Thyroid gland (tissue), 4 donors: Measurements from ENCODE around the gene ALDH3B2. TPM values are rescaled to one million over a fixed set of nuclear protein-coding genes. Genes with fewer than 3 reads are reported as not detected.

Source experiments
- DNase-seq, 2 donors: peaks; one replicate each; pipeline ENCODE4 v3.0.0-alpha.2; 2019
- H3K27ac ChIP-seq, 3 donors: fragments of 200-600 bp; sonication (generic); 1 replicate in 2 of 3; 2 replicates in 1 of 3; pipeline ENCODE4 v1.5.1; 2016 to 2019; ENCODE audit warnings: mild to moderate bottlenecking in 1 of 3, moderate library complexity in 1 of 3
- H3K27me3 ChIP-seq: fragments of 200-600 bp; sonication (generic); one replicate; pipeline ENCODE4 v1.5.1; 2019
- H3K36me3 ChIP-seq, 2 donors: fragments of 200-600 bp; sonication (generic); one replicate each; pipeline ENCODE4 v1.5.1; 2016 to 2019
- H3K4me1 ChIP-seq, 2 donors: fragments of 200-600 bp; sonication (generic); one replicate each; pipeline ENCODE4 v1.5.1; 2017 to 2019
- H3K4me3 ChIP-seq, 3 donors: fragments of 200-600 bp; sonication (generic); replicated peaks in 1 of 3; 1 replicate in 2 of 3; 2 replicates in 1 of 3; pipeline ENCODE4 v1.5.1; 2016; ENCODE audit warnings: mild to moderate bottlenecking in 1 of 3
- H3K9me3 ChIP-seq: fragments of 200-600 bp; sonication (generic); one replicate; pipeline ENCODE4 v1.5.1; 2017
- POLR2A ChIP-seq, 2 donors: fragments of 450-650 bp; IDR thresholded peaks; one replicate each; pipeline ENCODE4 v1.6.1; 2017; ENCODE audit warnings: antibody characterized with exemption in 2 of 2, mild to moderate bottlenecking in 2 of 2, moderate library complexity in 1 of 2
- WGBS, 2 donors: methylation state at CpG; one replicate each; pipeline ENCODE4 v1.1.5; 2017; 5-methylcytosine and 5-hydroxymethylcytosine counted together
- intact Hi-C: fragments of 100-400 bp; cut with DNase I; formaldehyde crosslinking; loops from one replicate; pipeline ENCODE4 v1.15.1; 2023
- total RNA-seq, 4 donors: library from RNA; depleted of rRNA; stranded (reverse); fragments of >200 nt; gene quantifications; one replicate each; pipeline ENCODE4 v1.2.3, GENCODE V29; 2016
- TF ChIP-seq, protein P1 (sequence below), 6 experiments: fragments of 200-600 bp in 3 of 6; fragments of 450-650 bp in 3 of 6; sonication (generic) in 3 of 6; IDR thresholded peaks; one replicate each; pipeline ENCODE4 v1.5.1; 2016 to 2019; ENCODE audit warnings: antibody characterized with exemption in 6 of 6, mild to moderate bottlenecking in 2 of 6, inconsistent platforms in 1 of 6, moderate library complexity in 1 of 6

The ALDH3B2 gene
- total RNA-seq, 4 donors from 2014 or later: 1.3 TPM; not detected in 3

DNA sequence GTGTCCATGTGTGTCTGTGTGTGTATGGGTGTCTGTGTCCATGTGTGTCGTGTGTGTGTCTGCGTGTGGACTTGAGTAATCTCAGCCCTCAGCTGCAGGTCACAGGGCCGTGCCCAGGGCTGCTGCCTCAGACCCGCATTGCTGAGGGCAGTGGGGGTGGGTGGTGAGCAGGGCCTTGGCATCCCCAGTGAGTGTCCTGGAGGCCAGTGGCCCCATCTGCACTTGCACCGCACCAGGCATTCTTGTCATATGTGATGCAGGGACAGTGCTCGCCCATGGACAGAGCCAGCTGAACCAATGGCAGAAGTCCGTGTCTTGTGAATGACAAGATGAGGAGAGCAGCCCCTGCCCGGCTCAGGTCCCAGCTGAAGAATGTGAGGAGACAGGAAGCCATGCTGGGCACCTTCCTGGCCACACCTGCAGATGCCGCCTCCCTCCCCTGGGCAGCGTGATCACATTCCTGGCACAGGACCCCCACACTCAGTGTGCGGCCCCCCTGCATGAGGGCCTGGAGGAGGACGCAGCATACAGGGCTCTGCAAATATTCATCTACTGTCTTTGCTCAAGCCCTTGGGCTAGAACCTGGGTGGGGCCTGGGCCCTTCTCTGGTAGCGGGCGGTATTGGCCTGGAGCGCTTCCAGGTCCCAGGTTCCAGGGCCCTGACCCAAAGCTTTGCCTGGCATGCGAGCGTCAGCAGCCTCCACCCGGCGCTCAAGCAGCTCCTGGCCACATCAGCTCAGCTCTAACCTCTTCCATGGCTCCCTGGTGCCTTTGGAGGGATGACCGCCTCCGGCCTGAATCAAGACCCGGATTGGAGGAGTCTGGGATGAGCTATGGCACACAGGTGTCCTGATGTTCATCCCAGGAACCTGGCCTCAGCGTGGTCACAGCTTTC, 3.9 kb downstream of the ALDH3B2 start:
- Histone ChIP-seq H3K36me3 (no peaks in the 10 kb centered on the region), H3K27ac (no peak overlapping the region), H3K9me3 (no peaks in the 10 kb centered on the region), H3K4me3 (no peak overlapping the region), H3K4me1 (peaks cover 0 to 6% of the 10 kb centered on the region in 2 donors), H3K27me3 (no peaks in the 10 kb centered on the region)
- 78% methylated on average over 10 to 18 of the region's 23 CpGs for WGBS, 2 donors
- TF ChIP-seq, protein P1, sequence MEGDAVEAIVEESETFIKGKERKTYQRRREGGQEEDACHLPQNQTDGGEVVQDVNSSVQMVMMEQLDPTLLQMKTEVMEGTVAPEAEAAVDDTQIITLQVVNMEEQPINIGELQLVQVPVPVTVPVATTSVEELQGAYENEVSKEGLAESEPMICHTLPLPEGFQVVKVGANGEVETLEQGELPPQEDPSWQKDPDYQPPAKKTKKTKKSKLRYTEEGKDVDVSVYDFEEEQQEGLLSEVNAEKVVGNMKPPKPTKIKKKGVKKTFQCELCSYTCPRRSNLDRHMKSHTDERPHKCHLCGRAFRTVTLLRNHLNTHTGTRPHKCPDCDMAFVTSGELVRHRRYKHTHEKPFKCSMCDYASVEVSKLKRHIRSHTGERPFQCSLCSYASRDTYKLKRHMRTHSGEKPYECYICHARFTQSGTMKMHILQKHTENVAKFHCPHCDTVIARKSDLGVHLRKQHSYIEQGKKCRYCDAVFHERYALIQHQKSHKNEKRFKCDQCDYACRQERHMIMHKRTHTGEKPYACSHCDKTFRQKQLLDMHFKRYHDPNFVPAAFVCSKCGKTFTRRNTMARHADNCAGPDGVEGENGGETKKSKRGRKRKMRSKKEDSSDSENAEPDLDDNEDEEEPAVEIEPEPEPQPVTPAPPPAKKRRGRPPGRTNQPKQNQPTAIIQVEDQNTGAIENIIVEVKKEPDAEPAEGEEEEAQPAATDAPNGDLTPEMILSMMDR (IDR thresholded peaks at IDR 0.05): no peak
- no peak for TF ChIP-seq POLR2A (IDR thresholded peaks at IDR 0.05)
- no peak for DNase-seq
- intact Hi-C loops: no loop called here

DNA sequence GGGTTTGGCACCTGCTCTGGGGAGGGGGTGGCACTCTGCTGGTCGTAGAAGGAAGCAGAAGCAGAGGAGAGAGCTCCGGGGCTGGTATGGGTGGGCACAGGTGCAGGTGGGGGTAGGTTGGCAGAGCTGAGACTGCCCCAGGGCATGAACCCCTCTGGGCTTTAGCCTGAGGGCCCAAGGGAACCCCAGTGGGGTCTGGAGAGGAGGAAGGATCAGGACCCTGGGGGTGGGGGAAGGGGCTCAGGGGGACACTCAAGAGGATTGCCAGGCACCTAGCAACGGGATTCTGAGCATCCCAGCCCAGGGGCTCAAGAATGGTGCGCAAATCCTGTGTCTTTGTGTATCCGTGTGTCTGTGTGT, 6.3 kb downstream of the ALDH3B2 start:
- H3K27ac ChIP-seq: no peak overlapping the region
- TF ChIP-seq, protein P1 (IDR thresholded peaks at IDR 0.05): no peak
- no peak for TF ChIP-seq POLR2A (IDR thresholded peaks at IDR 0.05)
- H3K27me3 ChIP-seq: no peaks in the 10 kb centered on the region
- WGBS, 2 donors: 49% methylated on average over 4 to 5 of the region's 5 CpGs
- DNase-seq: no peak
- no peaks in the 10 kb centered on the region for H3K36me3 ChIP-seq
- H3K4me1 ChIP-seq: peaks cover 0 to 6% of the 10 kb centered on the region in 2 donors
- H3K9me3 ChIP-seq: no peaks in the 10 kb centered on the region
- intact Hi-C loops: no loop called here
- H3K4me3 ChIP-seq: no peak overlapping the region

DNA sequence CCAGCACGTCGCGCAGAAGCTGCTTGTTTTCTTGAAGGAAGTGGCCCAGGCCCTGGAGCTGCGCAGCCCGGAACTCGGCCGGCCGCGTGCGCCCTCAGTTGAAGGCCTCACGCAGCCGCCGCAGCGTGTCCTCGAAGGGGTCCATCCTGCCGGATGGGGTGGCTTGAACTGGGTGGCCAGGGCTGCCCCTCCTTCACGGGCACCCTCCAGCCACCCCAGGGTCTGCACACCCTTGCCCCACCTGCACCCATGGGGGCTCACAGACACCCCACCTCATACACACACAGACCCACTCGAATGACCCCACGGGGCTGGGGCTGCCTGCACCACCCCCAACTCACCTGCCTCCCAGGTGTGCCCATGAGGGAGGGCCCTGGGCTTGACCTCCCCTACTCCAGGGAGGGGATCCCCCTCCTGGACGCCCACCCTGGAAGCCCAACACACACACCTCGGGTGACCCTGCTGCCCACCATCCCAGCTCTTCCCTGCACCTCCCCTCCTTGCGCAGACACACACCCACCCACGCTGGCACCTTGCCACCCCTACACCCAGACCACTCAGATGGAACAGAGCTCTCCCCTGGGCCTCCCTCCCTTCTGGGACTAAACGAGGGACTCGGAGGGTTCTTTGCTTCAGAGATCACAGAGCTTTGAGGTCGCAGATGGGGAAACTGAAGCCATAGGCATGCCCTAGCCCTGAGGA, 6.8 kb downstream of the ALDH3B2 start:
- Histone ChIP-seq H3K27ac (no peak overlapping the region), H3K4me3 (no peak overlapping the region), H3K9me3 (no peaks in the 10 kb centered on the region), H3K4me1 (peaks cover 0 to 6% of the 10 kb centered on the region in 2 donors), H3K36me3 (no peaks in the 10 kb centered on the region), H3K27me3 (no peaks in the 10 kb centered on the region)
- intact Hi-C loops: no loop called here
- peak in 1 of 2 donors; percentile 17 for DNase-seq
- 34 to 64% methylated on average over 7 to 16 of the region's 26 CpGs for WGBS, 2 donors
- no peak for TF ChIP-seq POLR2A (IDR thresholded peaks at IDR 0.05)
- TF ChIP-seq, protein P1 (IDR thresholded peaks at IDR 0.05): no peak

DNA sequence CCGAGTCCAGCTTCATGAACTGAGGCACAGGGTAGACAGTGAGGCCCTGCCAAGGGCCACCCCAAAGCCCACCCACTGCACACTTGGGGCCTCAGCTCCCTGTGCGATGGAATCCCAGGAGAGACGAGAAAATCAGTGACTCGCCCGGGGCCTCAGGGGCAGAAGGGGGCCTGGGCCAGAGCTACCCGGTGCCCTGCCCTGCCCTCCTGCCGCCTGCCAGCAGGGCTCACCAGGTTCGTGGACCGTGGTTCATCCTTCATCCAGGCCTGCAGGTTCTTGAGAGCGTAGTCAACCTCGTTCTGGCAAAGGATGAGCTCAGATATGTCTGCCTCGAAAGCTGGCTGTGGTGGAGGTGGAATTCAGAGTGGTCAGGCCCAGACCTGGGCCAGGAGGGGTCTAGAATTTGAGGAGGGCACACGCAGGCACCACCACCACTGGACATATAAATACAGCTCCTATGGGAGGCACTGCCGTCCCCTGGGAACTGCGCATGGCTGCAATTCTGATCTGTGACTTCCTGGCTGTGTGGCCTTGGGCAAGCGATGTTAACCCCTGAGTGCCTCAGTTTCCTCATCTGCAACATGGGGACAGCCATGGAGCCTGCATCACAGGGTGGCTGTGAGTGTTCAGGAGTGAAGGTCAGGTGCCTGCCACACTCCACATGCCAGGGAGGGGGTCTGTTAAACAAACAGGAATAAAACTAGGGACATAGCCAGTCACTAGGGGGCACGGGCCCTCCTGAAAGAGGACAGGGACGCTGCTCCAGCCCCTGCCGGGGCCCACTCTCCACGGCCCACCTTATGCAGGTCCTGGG, 7.5 kb downstream of the ALDH3B2 start:
- H3K27ac ChIP-seq: no peak overlapping the region
- H3K9me3 ChIP-seq: no peaks in the 10 kb centered on the region
- H3K36me3 ChIP-seq: no peaks in the 10 kb centered on the region
- H3K4me3 ChIP-seq: no peak overlapping the region
- H3K27me3 ChIP-seq: no peaks in the 10 kb centered on the region
- 79 to 82% methylated on average over 12 to 14 of the region's 20 CpGs for WGBS, 2 donors
- H3K4me1 ChIP-seq: peaks cover 0 to 6% of the 10 kb centered on the region in 2 donors
- no peak for DNase-seq
- TF ChIP-seq POLR2A (IDR thresholded peaks at IDR 0.05): no peak
- TF ChIP-seq, protein P1 (IDR thresholded peaks at IDR 0.05): no peak
- intact Hi-C loops: no loop called here
